Activated CD4-positive, alpha-beta T cell treated with anti-CD3 and anti-CD28 coated beads for 48 hours (primary cell): ENCODE data around the gene ROBO1.

Source experiments
- DNase-seq: peaks from one replicate; pipeline ENCODE4 v3.0.0-alpha.2; 2020

Gene ROBO1

GRCh38 chr3:79436387-79436786, 331.4 kb downstream of the ROBO1 start:
- no peak for DNase-seq

GRCh38 chr3:79427081-79427480, 340.7 kb downstream of the ROBO1 start:
- DNase-seq = no peak

- no peak for DNase-seq
Measured at GRCh38 chr3:79424811-79425210, 343.0 kb downstream of the ROBO1 start.

GRCh38 chr3:79423417-79423816, 344.4 kb downstream of the ROBO1 start:
- no peak for DNase-seq

- DNase-seq = no peak
Measured at GRCh38 chr3:79421273-79421672, 346.5 kb downstream of the ROBO1 start.

GRCh38 chr3:79418855-79419621, 348.8 kb downstream of the ROBO1 start:
- DNase-seq = no peak

GRCh38 chr3:79415356-79415755, 352.4 kb downstream of the ROBO1 start:
- no peak for DNase-seq

GRCh38 chr3:79414806-79415205, 353.0 kb downstream of the ROBO1 start:
- DNase-seq = no peak

GRCh38 chr3:79414035-79414434, 353.8 kb downstream of the ROBO1 start:
- DNase-seq = no peak

GRCh38 chr3:79412537-79412936, 355.3 kb downstream of the ROBO1 start:
- no peak for DNase-seq

- DNase-seq = no peak
Measured at GRCh38 chr3:79410617-79411016, 357.2 kb downstream of the ROBO1 start.

GRCh38 chr3:79410136-79410535, 357.7 kb downstream of the ROBO1 start:
- DNase-seq = no peak

- DNase-seq = no peak
Measured at GRCh38 chr3:79406175-79406574, 361.6 kb downstream of the ROBO1 start.

- DNase-seq = no peak
Measured at GRCh38 chr3:79405183-79405582, 362.6 kb downstream of the ROBO1 start.

GRCh38 chr3:79396595-79396994, 371.2 kb downstream of the ROBO1 start:
- DNase-seq = no peak

GRCh38 chr3:79392479-79392878, 375.3 kb downstream of the ROBO1 start:
- no peak for DNase-seq

GRCh38 chr3:79390352-79390751, 377.4 kb downstream of the ROBO1 start:
- DNase-seq = no peak

GRCh38 chr3:79385211-79385610, 382.6 kb downstream of the ROBO1 start:
- DNase-seq = no peak

GRCh38 chr3:79383402-79384012, 384.3 kb downstream of the ROBO1 start:
- DNase-seq = no peak

- no peak for DNase-seq
Measured at GRCh38 chr3:79380581-79380980, 387.2 kb downstream of the ROBO1 start.

GRCh38 chr3:79378064-79378463, 389.7 kb downstream of the ROBO1 start:
- no peak for DNase-seq

- no peak for DNase-seq
Measured at GRCh38 chr3:79369306-79369705, 398.5 kb downstream of the ROBO1 start.

GRCh38 chr3:79368403-79368802, 399.4 kb downstream of the ROBO1 start:
- no peak for DNase-seq

- no peak for DNase-seq
Measured at GRCh38 chr3:79367803-79368202, 400.0 kb downstream of the ROBO1 start.

GRCh38 chr3:79367066-79367465, 400.7 kb downstream of the ROBO1 start:
- no peak for DNase-seq
